Endothelial cell (in vitro differentiated cells): ENCODE measurements around the gene PYGM. TPM values are rescaled to one million over a fixed set of nuclear protein-coding genes. Genes with fewer than 3 reads are reported as not detected.

Source experiments
- DNase-seq: peaks from one replicate; pipeline ENCODE4 v3.0.0; 2021; ENCODE audit warnings: low spot score
- H3K27ac Mint-ChIP-seq: one replicate; pipeline ENCODE4 v1.8.0; 2021; ENCODE audit warnings: mixed read lengths, inconsistent platforms; ENCODE audit not compliant: unreplicated experiment
- H3K27me3 Mint-ChIP-seq: one replicate; pipeline ENCODE4 v1.8.0; 2021; ENCODE audit warnings: mild to moderate bottlenecking, moderate library complexity, mixed read lengths, inconsistent platforms; ENCODE audit not compliant: unreplicated experiment
- H3K36me3 Mint-ChIP-seq: one replicate; pipeline ENCODE4 v1.8.0; 2021; ENCODE audit warnings: mild to moderate bottlenecking, low read depth, mixed read lengths, inconsistent platforms; ENCODE audit not compliant: unreplicated experiment
- H3K4me1 Mint-ChIP-seq: one replicate; pipeline ENCODE4 v1.8.0; 2021; ENCODE audit warnings: mild to moderate bottlenecking, mixed read lengths, inconsistent platforms; ENCODE audit not compliant: unreplicated experiment
- H3K4me3 Mint-ChIP-seq: one replicate; pipeline ENCODE4 v1.8.0; 2021; ENCODE audit warnings: mild to moderate bottlenecking, mixed read lengths, inconsistent platforms; ENCODE audit not compliant: unreplicated experiment
- H3K9me3 Mint-ChIP-seq: one replicate; pipeline ENCODE4 v1.8.0; 2021; ENCODE audit warnings: mixed read lengths, inconsistent platforms; ENCODE audit not compliant: unreplicated experiment
- CTCF ChIP-seq: fragments of 200-600 bp; sonication (generic); IDR thresholded peaks from one replicate; pipeline ENCODE4 v1.5.0; 2021; ENCODE audit warnings: antibody characterized with exemption; ENCODE audit not compliant: unreplicated experiment
- total RNA-seq: library from RNA; stranded (reverse); fragmentation: NEBNext Ultra II Directional; extraction: Animal tissue kit (Norgen Biotek cat#: 25700); gene quantifications from one replicate; pipeline ENCODE4 v1.2.1, GENCODE V29; 2021; ENCODE audit not compliant: unreplicated experiment

Gene PYGM
- total RNA-seq, 1 donor from 2014 or later: 0.26 TPM

- no peak for TF ChIP-seq CTCF
- no peak overlapping the region for H3K27ac Mint-ChIP-seq
- H3K36me3 Mint-ChIP-seq: peaks cover 3% of the 10 kb centered on the region
- peaks cover 11% of the 10 kb centered on the region for H3K4me1 Mint-ChIP-seq
- no peaks in the 10 kb centered on the region for H3K9me3 Mint-ChIP-seq
- H3K4me3 Mint-ChIP-seq: no peak overlapping the region
- peaks cover 29% of the 10 kb centered on the region for H3K27me3 Mint-ChIP-seq
- DNase-seq: no peak
Observed at GRCh38 chr11:64716473-64717267, 43.1 kb downstream of the PYGM start.

- no peaks in the 10 kb centered on the region for H3K9me3 Mint-ChIP-seq
- H3K4me1 Mint-ChIP-seq: peaks cover 17% of the 10 kb centered on the region
- H3K36me3 Mint-ChIP-seq: peaks cover 5% of the 10 kb centered on the region
- no peak overlapping the region for H3K27ac Mint-ChIP-seq
- H3K4me3 Mint-ChIP-seq: no peak overlapping the region
- no peak for DNase-seq
- TF ChIP-seq CTCF: no peak
- peaks cover 29% of the 10 kb centered on the region for H3K27me3 Mint-ChIP-seq
Observed at GRCh38 chr11:64715756-64716472, 43.9 kb downstream of the PYGM start.

- H3K27ac Mint-ChIP-seq: no peak overlapping the region
- peaks cover 5% of the 10 kb centered on the region for H3K36me3 Mint-ChIP-seq
- H3K9me3 Mint-ChIP-seq: no peaks in the 10 kb centered on the region
- peaks cover 32% of the 10 kb centered on the region for H3K27me3 Mint-ChIP-seq
- TF ChIP-seq CTCF: no peak
- no peak for DNase-seq
- H3K4me1 Mint-ChIP-seq: peaks cover 23% of the 10 kb centered on the region
- H3K4me3 Mint-ChIP-seq: no peak overlapping the region
Observed at GRCh38 chr11:64715110-64715509, 44.7 kb downstream of the PYGM start.

GRCh38 chr11:64714666-64715065, 45.1 kb downstream of the PYGM start:
- Mint-ChIP-seq H3K36me3 (peaks cover 5% of the 10 kb centered on the region), H3K9me3 (no peaks in the 10 kb centered on the region), H3K4me3 (no peak overlapping the region), H3K27ac (no peak overlapping the region), H3K27me3 (peaks cover 32% of the 10 kb centered on the region), H3K4me1 (peaks cover 24% of the 10 kb centered on the region)
- no peak for DNase-seq
- TF ChIP-seq CTCF: no peak

GRCh38 chr11:64713781-64714363, 45.9 kb downstream of the PYGM start:
- peaks cover 24% of the 10 kb centered on the region for H3K4me1 Mint-ChIP-seq
- peaks cover 29% of the 10 kb centered on the region for H3K27me3 Mint-ChIP-seq
- H3K4me3 Mint-ChIP-seq: no peak overlapping the region
- H3K9me3 Mint-ChIP-seq: no peaks in the 10 kb centered on the region
- peaks cover 5% of the 10 kb centered on the region for H3K36me3 Mint-ChIP-seq
- no peak for TF ChIP-seq CTCF
- H3K27ac Mint-ChIP-seq: no peak overlapping the region
- no peak for DNase-seq
